Endothelial cell (in vitro differentiated cells): ENCODE results near the gene RALGPS1. TPM values are rescaled to one million over a fixed set of nuclear protein-coding genes. Genes with fewer than 3 reads are reported as not detected.
A peak's percentile ranks its signal among the peaks of the same experiment; 100 is the strongest.

Source experiments
- DNase-seq: peaks from one replicate; pipeline ENCODE4 v3.0.0; 2021; ENCODE audit warnings: low spot score
- H3K27ac Mint-ChIP-seq: one replicate; pipeline ENCODE4 v1.8.0; 2021; ENCODE audit warnings: mixed read lengths, inconsistent platforms; ENCODE audit not compliant: unreplicated experiment
- H3K27me3 Mint-ChIP-seq: one replicate; pipeline ENCODE4 v1.8.0; 2021; ENCODE audit warnings: mild to moderate bottlenecking, moderate library complexity, mixed read lengths, inconsistent platforms; ENCODE audit not compliant: unreplicated experiment
- H3K36me3 Mint-ChIP-seq: one replicate; pipeline ENCODE4 v1.8.0; 2021; ENCODE audit warnings: mild to moderate bottlenecking, low read depth, mixed read lengths, inconsistent platforms; ENCODE audit not compliant: unreplicated experiment
- H3K4me1 Mint-ChIP-seq: one replicate; pipeline ENCODE4 v1.8.0; 2021; ENCODE audit warnings: mild to moderate bottlenecking, mixed read lengths, inconsistent platforms; ENCODE audit not compliant: unreplicated experiment
- H3K4me3 Mint-ChIP-seq: one replicate; pipeline ENCODE4 v1.8.0; 2021; ENCODE audit warnings: mild to moderate bottlenecking, mixed read lengths, inconsistent platforms; ENCODE audit not compliant: unreplicated experiment
- H3K9me3 Mint-ChIP-seq: one replicate; pipeline ENCODE4 v1.8.0; 2021; ENCODE audit warnings: mixed read lengths, inconsistent platforms; ENCODE audit not compliant: unreplicated experiment
- CTCF ChIP-seq: fragments of 200-600 bp; sonication (generic); IDR thresholded peaks from one replicate; pipeline ENCODE4 v1.5.0; 2021; ENCODE audit warnings: antibody characterized with exemption; ENCODE audit not compliant: unreplicated experiment
- total RNA-seq: library from RNA; stranded (reverse); fragmentation: NEBNext Ultra II Directional; extraction: Animal tissue kit (Norgen Biotek cat#: 25700); gene quantifications from one replicate; pipeline ENCODE4 v1.2.1, GENCODE V29; 2021; ENCODE audit not compliant: unreplicated experiment

RALGPS1 gene
- total RNA-seq, 1 donor from 2014 or later = 6.4 TPM

- Mint-ChIP-seq H3K27ac (no peak overlapping the region), H3K36me3 (no peaks in the 10 kb centered on the region), H3K4me3 (no peak overlapping the region), H3K9me3 (no peaks in the 10 kb centered on the region), H3K4me1 (peaks cover 23% of the 10 kb centered on the region), H3K27me3 (no peaks in the 10 kb centered on the region)
- DNase-seq = no peak
- no peak for TF ChIP-seq CTCF
These were observed 27.7 kb upstream of the RALGPS1 start for GRCh38 chr9:126886897-126887296.

- H3K36me3 Mint-ChIP-seq = no peaks in the 10 kb centered on the region
- TF ChIP-seq CTCF = no peak
- no peaks in the 10 kb centered on the region for H3K9me3 Mint-ChIP-seq
- H3K27me3 Mint-ChIP-seq = peaks cover 1% of the 10 kb centered on the region
- H3K27ac Mint-ChIP-seq = no peak overlapping the region
- H3K4me1 Mint-ChIP-seq = peaks cover 7% of the 10 kb centered on the region
- H3K4me3 Mint-ChIP-seq = no peak overlapping the region
- DNase-seq = no peak
These were observed 22.9 kb upstream of the RALGPS1 start for GRCh38 chr9:126891676-126892075.

GRCh38 chr9:126893079-126893478 is 21.5 kb upstream of the RALGPS1 start:
- TF ChIP-seq CTCF = peak; percentile 23
- H3K9me3 Mint-ChIP-seq = no peaks in the 10 kb centered on the region
- peaks cover 1% of the 10 kb centered on the region for H3K27me3 Mint-ChIP-seq
- H3K4me3 Mint-ChIP-seq = no peak overlapping the region
- H3K27ac Mint-ChIP-seq = no peak overlapping the region
- no peaks in the 10 kb centered on the region for H3K36me3 Mint-ChIP-seq
- DNase-seq = no peak
- peaks cover 2% of the 10 kb centered on the region for H3K4me1 Mint-ChIP-seq

- DNase-seq = no peak
- Mint-ChIP-seq H3K27me3 (peaks cover 1% of the 10 kb centered on the region), H3K4me1 (peaks cover 2% of the 10 kb centered on the region), H3K4me3 (no peak overlapping the region), H3K9me3 (no peaks in the 10 kb centered on the region), H3K36me3 (no peaks in the 10 kb centered on the region), H3K27ac (no peak overlapping the region)
- TF ChIP-seq CTCF = no peak
These were observed 20.5 kb upstream of the RALGPS1 start for GRCh38 chr9:126894052-126894603.

- no peaks in the 10 kb centered on the region for H3K9me3 Mint-ChIP-seq
- H3K27ac Mint-ChIP-seq = no peak overlapping the region
- DNase-seq = no peak
- TF ChIP-seq CTCF = no peak
- no peaks in the 10 kb centered on the region for H3K36me3 Mint-ChIP-seq
- H3K4me3 Mint-ChIP-seq = no peak overlapping the region
- no peaks in the 10 kb centered on the region for H3K4me1 Mint-ChIP-seq
- H3K27me3 Mint-ChIP-seq = no peaks in the 10 kb centered on the region
These were observed 12.4 kb upstream of the RALGPS1 start for GRCh38 chr9:126902210-126902609.
